Cerebellar nuclear complex (tissue), 1 donor: Measurements from ENCODE around the gene SLC16A12.
"Not testable (repeated sequence)": the region's sequence is repeated elsewhere in the genome, so short reads cannot be mapped to it uniquely, and the experiment has no call there.

Experiments used
- DNase-seq, 2 experiments: peaks; one replicate each; lab custom pipeline; 2025; lab: John Stamatoyannopoulos, UW

The SLC16A12 gene

DNA sequence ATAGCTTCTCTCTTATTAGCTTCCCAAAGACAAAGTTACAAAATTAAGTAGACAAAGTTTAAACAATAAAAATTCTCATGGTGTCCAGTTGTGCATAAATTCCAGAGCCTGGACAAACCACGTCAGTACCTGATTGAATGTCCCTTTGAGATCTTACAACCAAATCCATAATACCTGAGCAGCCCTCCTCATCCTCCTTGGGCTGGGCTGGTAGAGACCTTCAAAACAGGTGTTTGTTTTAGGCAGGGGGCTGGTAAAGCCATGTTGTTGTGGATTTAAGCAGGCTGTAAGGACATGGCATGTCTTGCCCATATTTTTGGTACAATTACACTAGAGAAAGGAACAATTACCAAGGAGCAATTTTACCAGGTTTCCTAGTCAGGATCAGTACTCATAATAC, 118.9 kb downstream of the SLC16A12 start:
- no peak for DNase-seq

DNA sequence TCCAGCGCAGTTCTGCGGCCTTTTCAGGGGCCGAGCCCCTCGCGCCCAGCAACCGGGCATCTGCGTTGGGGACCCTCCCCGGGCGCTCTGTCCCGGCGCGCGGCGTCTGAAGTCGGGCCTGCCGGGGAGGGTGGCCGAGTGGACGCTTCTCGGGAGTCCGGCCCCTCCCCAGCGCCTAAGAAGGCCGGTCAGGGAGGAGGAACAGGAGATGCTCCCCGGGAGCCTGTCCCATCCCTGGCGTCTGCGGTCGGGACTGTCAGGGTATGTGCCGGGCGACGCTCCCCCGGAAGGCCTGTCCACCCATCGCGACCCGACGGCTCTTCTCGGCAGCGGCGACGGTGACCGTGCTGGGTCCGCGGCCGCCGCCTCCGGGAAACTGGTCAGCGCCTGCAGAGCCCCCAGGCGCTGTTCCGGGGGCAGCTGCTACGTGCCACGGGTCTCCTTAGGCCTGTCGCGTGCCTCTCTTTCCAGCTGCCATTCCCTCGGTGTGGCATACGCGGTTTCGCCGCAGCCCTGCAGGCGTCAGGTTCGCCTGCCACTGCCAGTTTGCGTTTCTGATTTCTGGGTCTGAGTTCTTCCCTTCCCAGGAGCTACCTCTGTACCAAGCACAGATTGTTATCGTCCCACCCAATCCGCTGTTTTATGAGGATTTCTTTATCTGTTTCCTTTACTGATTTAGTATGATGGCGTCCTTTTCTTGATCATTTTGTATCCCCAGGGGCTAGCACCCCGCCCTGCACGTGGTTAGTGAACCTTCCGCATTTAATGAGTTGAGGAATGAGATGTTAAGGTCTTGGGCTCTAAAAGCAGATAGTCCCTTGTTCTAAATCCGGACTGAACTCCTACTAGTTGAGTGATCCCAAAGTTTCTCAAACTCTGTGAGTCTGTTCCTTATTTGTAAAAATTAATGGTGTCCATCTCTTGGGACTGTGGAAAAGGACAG, 120.2 kb downstream of the SLC16A12 start:
- DNase-seq: peak in 1 of 2 experiments; percentile 15

DNA sequence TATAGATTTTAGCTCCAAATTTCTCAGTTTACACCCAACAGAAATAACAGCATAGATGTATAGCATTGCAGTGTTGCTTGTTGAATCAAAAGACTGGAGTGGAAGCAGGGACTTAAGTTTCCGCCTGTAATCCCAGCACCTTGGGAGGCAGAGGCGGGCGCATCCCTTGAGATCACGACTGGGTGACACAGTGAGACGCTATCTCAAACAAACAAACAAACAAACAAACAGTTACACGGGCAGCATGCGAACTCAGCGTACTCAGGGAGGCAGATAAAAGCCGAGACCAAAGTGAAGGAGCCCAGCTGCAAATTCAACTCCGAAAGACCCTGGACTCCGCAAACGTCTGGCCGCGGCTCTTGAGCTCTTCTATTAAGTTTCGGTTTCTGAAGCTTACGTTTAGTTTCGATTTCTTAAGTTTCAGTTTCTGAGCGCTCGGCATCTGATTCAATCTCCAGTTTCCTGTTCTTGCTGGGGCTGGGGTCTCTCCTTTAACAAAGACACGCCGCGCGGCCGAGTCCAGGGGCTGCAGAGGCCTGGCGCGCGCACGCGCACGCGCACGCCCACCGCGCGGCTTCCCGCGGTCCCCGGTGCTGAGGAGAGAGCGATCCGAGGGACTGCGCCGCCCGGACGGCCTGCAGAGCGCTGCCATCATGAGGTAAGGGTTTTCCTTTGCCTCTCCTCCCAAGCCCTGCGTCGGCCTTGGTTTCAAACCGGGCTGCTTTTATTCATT, 121.1 kb downstream of the SLC16A12 start, which contains the start of gene IFIT5:
Gene IFIT5 (plus strand): TSS at position 423 of the 733 bp plus-strand sequence. CDS start 231 bp downstream, at position 654.
- peak in 1 of 2 experiments; percentile 14 for DNase-seq

DNA sequence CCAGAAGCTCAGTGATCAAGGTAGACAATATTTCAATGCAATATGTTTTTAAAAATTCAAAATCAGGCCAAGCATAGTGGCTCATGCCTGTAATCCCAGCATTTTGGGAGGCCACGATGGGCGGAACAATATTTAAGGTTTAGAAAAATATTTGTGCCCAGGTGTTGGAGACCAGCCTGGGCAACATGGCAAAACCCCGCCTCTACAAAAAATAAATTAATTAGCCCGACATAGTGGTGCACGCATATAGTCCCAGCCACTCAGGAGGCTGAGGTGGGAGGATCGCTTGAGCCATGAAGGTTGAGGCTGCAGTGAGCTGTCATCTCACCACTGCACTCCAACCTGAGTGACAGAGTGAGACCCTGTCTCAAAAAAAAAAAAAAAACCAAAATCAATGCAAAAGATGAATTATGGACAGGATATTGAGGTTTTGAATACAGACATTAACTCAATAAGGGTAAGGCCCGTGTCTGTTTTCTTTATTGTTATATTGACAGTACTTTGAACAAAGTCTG, 121.9 kb downstream of the SLC16A12 start:
- DNase-seq: no peak

DNA sequence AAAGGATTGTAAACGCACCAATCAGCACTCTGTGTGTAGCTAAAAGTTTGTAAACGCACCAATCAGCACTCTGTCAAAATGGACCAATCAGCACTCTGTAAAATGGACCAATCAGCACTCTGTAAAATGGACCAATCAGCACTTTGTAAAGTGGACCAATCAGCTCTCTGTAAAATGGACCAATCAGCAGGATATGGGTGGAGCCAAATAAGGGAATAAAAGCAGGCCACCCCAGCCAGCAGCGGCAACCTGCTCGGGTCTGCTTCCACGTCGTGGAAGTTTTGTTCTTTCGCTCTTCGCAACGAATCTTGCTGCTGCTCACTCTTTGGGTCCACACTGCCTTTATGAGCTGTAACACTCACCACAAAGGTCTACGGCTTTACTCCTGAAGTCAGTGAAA, 123.1 kb downstream of the SLC16A12 start:
- not testable (repeated sequence) for DNase-seq

DNA sequence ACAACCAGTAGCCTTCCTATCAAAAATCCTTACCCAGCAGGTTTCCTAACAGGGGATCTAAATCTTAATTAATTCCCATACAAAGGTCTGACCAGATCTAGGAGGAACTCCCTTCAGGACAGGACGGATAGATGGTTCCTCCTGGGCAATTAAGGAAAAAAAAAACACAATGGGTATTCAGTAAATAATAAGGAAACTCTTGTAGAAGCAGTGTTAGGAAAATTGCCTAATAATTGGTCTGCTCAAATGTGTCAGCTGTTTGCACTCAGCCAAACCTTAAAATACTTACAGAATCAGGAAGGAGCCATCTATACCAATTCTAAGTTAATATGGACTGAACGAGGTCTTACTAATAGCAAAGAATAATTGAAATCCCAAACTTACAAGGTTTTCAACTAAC, 124.3 kb downstream of the SLC16A12 start:
- not testable (repeated sequence) for DNase-seq

DNA sequence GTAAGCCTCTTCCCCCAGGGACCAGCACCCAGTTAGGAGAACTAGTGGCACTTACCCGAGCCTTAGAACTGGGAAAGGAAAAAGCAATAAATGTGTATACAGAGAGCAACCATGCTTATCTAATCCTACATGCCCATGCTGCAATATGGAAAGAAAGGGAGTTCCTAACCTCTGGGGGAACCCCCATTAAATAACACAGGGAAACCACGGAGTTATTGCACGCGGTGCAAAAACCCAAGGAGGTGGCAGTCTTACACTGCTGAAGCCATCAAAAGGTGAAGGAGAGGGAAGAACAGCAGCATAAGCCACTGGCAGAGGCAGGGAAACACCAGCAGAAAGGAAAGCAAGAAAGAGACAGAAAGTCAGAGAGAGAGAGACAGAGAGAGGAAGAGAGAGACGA, 124.8 kb downstream of the SLC16A12 start:
- DNase-seq: not testable (repeated sequence)

DNA sequence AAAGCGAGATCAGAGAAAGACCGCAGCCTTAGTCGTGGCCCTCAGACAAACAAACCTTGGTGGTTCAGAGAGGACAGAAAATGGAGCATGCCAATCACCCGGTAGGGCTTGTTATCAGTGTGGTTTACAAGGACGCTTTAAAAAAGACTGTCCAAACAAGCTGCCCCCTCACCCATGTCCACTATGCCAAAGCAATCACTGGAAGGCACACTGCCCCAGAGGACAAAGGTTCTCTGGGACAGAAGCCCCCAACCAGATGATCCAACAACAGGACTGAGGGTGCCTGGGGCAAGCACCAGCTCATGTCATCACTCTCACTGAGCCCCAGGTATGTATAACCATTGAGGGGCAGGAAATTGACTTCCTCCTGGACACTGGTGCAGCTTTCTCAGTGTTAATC, 126.1 kb downstream of the SLC16A12 start:
- not testable (repeated sequence) for DNase-seq

DNA sequence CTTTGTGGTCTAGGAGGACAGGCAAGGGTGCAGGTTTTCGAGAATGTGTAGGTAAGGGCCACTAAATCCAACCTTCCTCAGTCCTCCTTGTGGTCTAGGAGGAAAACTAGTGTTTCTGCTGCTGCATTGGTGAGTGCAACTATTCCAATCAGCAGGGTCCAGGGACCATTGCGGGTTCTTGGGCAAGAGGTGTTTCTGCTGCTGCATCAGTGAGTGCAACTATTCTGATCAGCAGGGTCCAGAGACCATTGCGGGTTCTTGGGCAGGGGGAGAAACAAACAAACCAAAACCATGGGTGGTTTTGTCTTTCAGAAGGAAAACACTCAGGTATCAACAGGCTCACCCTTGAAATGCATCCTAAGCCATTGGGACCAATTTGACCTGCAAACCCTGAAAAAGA, 127.6 kb downstream of the SLC16A12 start:
- DNase-seq: not testable (repeated sequence)

DNA sequence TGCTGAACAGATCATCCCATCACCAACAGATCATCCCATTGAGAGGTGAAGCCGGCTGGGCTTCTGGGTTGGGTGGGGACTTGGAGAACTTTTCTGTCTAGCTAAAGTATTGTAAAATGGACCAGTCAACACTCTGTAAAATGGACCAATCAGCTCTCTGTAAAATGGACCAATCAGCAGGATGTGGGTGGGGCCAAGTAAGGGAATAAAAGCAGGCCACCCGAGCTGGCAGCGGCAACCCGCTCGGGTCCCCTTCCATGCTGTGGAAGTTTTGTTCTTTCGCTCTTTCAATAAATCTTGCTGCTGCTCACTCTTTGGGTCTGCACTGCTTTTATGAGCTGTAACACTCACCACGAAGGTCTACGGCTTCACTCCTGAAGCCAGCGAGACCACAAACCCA, 129.2 kb downstream of the SLC16A12 start:
- not testable (repeated sequence) for DNase-seq

DNA sequence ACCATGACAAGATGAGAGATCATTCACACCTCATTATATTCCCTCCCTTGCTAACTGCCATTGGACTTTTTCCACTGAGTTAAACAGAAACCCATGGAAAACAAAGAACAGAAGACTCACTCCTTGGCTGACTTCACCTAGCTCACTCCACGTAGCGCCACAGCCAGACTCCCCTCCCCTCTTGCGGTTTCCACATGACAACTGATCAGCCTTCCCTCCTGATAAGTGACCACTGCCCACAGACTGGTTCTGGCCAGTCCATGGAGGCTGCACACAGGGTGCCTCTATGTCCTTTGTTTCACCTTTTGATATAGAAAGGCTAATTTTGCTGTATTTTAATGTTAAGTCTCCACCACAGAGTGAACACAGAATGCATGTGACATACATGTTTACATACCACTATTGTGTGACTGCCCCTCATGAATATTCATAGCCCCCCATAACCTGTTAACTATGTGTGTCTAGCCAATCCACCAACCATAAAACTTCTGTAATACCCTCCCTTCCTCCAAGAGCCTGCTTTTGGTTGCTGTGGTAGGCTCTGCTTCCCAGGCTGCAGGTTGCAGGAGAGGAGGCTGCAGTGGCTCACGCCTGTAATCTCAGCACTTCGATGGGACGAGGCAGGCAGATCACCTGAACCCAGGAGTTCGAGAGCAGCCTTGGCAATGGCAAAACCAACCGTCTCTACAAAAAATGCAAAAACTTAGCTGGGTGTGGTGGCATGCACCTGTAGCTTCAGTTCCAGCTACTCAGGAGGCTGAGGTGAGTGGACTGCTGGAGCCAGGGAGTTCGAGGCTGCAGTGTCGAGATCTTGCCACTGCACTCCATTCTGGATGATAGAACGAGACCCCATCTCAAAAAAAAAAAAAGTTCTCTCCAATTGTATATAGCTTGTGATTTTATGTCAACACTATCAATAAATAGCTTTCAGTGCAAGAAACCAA, 131.0 kb downstream of the SLC16A12 start:
- no peak for DNase-seq

DNA sequence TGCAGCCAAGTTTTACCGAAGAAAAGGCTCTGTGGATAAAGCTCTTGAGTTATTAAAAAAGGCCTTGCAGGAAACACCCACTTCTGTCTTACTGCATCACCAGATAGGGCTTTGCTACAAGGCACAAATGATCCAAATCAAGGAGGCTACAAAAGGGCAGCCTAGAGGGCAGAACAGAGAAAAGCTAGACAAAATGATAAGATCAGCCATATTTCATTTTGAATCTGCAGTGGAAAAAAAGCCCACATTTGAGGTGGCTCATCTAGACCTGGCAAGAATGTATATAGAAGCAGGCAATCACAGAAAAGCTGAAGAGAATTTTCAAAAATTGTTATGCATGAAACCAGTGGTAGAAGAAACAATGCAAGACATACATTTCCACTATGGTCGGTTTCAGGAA, 132.4 kb downstream of the SLC16A12 start:
- DNase-seq: no peak

DNA sequence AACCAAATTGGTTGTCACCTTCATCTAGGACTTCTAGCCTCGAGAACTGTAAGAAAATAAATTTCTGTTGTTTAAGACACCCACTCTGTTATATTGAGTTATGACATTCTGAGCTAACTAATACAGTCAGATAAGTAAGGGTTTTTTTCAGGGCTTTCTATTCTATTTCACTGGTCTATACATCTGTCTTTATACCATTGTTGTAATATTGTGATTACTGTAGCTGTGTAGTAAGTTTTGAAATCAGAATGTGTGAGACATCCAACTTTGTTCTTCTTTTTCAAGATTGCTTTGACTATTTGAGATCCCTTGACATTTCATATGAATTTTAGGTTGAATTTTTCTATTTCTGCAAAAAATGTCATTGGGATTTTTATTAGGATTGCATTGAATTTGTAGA, 135.4 kb downstream of the SLC16A12 start:
- DNase-seq: no peak

DNA sequence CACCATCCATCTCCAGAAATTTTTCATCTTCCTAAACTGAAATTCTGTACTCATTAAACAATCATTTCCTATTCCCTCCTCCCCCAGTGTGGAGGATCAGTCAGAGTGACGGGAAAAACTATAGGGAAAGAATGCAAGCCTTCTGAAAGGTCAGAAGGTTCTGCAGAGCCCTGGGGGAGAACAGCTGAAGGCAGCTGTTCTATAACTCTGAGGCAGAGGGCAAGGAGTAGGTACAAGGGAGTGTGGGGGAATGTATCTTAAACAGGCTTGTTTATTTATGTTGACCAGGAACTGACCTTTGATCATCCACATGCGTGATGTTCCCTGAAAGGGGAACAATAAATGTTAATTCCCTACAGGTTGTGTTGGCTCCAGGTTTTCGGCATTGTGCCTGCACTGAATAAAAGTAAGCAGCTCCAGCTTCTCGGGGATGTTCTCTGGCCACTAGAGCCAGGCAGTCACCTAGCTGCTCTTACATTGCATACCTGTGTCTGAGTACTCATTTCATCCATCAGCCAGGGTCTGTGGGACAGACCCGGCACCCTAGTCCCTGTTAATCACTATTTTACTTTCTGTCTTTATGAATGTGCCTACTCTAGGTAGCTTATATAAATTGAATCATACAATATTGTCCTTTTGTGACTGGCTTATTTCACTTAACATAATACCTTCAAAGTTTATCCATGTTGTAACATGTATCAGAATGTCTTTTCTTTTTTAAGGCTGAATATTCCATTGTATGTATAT, 137.2 kb downstream of the SLC16A12 start:
- no peak for DNase-seq

DNA sequence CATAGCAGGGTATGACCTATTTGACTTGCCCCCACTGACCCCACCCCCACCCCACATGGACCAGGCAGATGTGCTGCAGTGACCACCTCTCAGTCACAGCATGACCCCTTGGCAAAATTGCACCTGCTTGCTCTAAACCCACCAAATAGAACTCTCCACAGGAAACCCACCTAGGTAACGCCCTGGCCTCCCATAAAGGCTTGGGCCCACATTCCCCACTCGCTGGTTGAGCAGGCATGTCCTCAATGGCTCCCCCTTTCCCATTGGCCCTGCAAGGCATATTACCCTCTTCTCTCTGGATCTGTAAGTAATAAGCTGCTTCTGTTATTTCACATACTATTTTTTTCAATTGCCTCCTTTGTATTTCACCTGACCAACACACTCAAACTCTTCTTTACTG, 140.3 kb downstream of the SLC16A12 start:
- DNase-seq: no peak

DNA sequence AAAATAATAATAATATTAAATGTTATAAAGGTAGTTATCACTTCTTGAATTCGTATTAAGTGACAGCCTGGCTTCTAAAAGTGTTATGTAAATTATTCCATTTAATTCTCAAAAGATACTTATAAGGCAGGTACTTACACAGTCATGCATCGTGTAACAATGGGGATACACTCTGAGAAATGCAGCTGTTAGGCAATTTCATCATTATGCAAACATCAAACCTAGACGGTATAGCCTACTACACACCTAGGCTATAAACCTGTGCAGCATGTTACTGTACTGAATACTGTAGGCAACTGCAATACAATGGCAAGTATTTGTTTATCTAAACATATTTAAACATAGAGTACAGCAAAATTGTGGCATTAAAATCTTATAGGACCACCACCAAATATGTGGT, 141.5 kb downstream of the SLC16A12 start:
- DNase-seq: no peak

DNA sequence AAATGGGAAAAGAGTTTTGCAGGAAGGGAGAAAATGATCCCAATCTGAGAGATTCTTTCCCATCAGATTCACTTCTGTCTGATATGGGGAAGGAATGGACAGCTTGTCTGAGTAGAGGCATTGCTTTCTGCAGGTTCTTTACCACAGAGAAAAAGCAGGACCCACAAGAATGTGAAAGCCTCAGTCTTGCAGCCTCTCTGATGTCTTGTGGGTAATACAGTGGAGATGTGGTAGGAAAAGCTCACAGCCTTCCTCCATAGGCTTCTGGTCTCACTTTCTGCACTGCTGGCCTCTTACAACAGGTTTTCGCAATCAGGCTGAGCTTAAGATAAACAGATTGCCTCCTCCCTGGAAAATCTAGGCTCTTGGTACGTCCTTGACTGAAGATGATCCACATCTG, 142.4 kb downstream of the SLC16A12 start:
- peak in 1 of 2 experiments; percentile 9 for DNase-seq

DNA sequence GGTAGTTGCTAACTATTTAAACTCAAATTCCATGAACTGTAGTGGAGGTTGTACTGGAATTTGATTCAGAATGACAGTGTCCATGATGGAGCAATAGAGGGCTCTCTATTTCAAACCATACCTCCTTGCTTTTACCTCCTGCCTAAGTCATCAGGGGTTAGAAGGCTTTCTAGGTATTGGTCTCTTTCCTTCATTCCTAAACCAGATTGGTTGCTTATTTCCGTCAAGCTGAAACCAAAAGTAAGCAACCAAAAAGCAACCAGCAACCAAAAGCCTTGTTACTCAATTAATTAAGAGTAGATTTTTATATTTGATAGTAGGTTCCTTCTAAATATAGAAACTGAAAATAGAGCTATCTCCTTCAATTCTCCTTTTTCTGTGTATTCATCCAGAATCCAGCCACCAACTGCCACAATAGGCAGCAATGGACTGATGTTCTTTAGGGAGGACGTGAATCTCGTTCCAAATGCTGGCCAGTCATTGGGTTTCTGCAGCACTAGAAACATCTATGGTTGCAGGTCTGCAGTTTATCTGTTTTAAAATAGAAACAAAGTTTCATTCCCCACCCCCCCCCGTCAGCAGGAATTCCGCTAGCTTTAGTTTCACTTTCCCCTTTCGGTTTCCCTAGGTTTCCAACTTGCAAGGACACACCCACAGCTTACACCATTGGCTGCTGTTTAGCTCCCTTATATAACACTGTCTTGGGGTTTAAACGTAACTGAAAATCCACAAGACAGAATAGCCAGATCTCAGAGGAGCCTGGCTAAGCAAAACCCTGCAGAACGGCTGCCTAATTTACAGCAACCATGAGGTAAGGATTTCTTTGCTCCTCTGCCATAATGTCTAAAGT, 143.3 kb downstream of the SLC16A12 start, which contains the start of gene IFIT1:
Gene IFIT1 (plus strand): TSS at position 717 of the 850 bp plus-strand sequence. CDS start 90 bp downstream, at position 807.
- peak; percentile 31 to 72 for DNase-seq

DNA sequence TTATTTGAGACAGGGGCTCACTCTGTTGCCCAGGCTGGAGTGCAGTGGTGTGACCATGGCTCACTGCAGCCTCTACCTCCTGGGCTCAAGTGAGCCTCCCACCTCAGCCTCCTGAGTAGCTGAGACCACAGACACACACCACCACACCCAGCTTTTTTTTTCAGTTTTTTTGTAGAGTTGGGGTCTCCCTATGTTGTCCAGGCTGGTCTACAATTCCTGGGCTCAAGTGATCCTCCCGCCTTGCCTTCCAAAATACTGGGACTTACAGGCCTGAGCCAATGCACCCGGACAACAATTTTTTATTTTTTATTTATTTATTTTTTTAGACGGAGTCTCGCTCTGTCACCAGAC, 144.2 kb downstream of the SLC16A12 start:
- DNase-seq: not testable (repeated sequence)
